22Rv1 (cell line): ENCODE measurements around the gene SPTSSB.

Source experiments
- H3K27ac ChIP-seq: fragments of 450-650 bp; 2 replicates; pipeline ENCODE4 v1.5.1; 2017
- CTCF ChIP-seq: fragments of 450-650 bp; IDR thresholded peaks from 2 replicates; pipeline ENCODE4 v1.5.1; 2017; ENCODE audit warnings: mild to moderate bottlenecking
- ZFX ChIP-seq: fragments of 450-650 bp; IDR thresholded peaks from 2 replicates; pipeline ENCODE4 v1.6.1; 2017; ENCODE audit warnings: antibody characterized with exemption, borderline replicate concordance

SPTSSB gene

DNA sequence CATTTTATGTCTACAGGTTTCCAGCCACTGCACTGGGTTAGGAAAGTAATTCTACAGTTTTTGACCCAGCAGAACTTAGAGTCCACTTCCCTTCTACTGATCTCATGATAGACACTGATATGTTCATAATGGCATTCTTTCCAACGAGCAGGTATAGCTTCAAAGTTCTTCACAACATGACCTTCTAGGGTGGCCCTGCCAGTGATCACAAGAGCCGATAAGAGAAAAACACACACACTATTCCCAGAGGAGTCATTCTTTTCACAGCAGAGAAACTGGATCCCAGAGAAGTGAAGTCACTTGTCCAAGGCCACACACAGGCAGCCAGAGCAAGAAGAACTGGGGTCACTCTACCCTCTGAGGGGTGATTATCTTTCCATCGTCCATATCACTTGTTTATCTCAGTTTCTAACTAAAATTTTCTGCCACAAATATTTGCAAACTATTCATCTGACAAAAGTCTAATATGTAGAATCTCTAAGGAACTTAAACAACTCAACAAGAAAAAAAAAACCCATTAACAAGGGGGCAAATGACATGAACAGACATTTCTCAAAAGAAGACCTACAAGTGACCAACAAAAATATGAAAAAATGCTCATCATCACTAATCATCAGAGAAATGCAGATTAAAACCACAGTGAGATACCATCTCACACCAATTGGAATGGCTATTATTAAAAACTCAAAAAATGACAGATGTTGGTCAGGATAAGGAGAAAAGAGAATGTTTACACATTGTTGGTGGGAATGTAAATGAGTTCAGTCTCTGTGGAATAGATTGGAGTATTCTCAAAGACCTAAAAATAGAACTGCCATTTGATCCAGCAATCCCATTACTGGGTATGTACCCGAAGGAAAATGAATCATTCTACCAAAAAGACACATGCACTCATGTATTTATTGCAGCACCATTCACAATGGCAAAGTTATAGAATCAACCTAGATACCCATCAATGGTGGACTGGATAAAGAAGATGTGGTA, 31.5 kb downstream of the SPTSSB start:
- H3K27ac ChIP-seq: no peak overlapping the region
- TF ChIP-seq CTCF (no peak), ZFX (no peak)

DNA sequence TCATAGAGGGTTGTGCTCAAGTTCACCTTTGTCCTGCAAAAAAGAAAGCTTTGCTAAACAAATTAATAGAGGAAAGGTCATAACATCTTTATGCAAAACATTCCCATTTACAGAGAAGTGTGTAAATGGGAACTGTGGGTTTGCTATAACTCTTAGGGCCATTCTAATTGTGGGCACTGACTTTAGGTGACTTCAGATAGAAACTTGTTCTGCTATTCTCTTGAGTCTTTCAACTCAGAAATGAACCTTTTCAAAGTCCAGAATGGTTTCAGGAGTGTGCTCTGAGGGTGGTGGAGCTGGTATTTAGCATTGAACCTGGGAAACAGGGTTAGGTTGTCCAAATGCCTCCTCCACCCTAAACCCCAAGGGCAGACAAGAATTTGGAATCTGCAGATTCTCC, 34.0 kb downstream of the SPTSSB start:
- H3K27ac ChIP-seq: no peak overlapping the region
- no peak for TF ChIP-seq CTCF
- no peak for TF ChIP-seq ZFX

- TF ChIP-seq ZFX (no peak), CTCF (no peak)
- no peak overlapping the region for H3K27ac ChIP-seq
Measured at GRCh38 chr3:161336661-161337060, 34.7 kb downstream of the SPTSSB start.

DNA sequence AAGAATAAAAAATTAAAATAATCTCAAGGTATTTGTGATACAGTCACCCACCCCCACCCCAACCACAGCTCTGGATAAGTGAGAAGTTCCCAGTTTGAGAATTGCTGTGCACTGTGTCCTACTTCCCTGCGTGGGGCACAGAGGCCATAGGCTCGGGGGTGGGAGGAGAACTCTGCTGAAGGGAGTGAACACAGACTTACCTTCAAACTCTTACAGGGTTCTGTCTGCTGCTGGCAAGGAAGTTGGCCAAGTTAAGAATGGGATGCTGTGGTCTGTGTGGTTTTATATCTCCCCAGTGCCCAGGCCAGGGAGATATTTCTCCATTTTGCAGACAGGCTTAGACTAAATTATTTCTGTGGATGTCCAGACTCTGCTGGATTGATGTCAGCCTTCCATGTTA, 37.6 kb downstream of the SPTSSB start:
- H3K27ac ChIP-seq: no peak overlapping the region
- TF ChIP-seq ZFX: no peak
- TF ChIP-seq CTCF: no peak

GRCh38 chr3:161332792-161333191, 38.5 kb downstream of the SPTSSB start:
- TF ChIP-seq ZFX (no peak), CTCF (no peak)
- H3K27ac ChIP-seq: no peak overlapping the region

DNA sequence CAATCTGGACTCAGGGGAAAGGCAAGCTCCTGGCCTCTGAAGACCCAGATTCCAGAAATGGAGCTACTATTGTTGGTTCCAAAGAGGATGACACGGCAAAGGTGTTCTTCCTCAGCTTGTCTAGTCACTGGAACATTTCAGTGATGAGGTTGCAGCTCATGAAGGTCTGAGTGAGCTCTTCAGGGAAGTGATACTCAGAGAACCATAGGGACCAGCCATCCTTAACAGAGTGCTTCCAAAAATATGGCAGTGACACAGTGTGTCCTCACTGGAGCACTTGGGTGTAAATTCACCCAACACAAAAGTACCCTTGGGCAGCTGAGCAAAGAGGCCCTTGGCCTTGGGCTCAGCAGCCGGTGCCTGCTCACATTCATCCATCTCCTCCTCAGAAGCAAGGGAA, 46.3 kb downstream of the SPTSSB start:
- no peak for TF ChIP-seq ZFX
- no peak for TF ChIP-seq CTCF
- no peak overlapping the region for H3K27ac ChIP-seq

- TF ChIP-seq CTCF: no peak
- TF ChIP-seq ZFX: no peak
- H3K27ac ChIP-seq: peak overlapping the region; percentile 53
Measured at GRCh38 chr3:161323926-161324621, 47.2 kb downstream of the SPTSSB start.
